NCI-H2196 treated with DMSO at 0.1 percent for 48 hours (cell line): ENCODE measurements around the gene HPN.
A peak's percentile ranks its signal among the peaks of the same experiment; 100 is the strongest.
"Not testable (repeated sequence)": the region's sequence is repeated elsewhere in the genome, so short reads cannot be mapped to it uniquely, and the experiment has no call there.

Experiments
- DNase-seq: peaks from one replicate; lab custom pipeline; 2025; ENCODE audit not compliant: unreplicated experiment; lab: John Stamatoyannopoulos, UW

HPN gene

DNA sequence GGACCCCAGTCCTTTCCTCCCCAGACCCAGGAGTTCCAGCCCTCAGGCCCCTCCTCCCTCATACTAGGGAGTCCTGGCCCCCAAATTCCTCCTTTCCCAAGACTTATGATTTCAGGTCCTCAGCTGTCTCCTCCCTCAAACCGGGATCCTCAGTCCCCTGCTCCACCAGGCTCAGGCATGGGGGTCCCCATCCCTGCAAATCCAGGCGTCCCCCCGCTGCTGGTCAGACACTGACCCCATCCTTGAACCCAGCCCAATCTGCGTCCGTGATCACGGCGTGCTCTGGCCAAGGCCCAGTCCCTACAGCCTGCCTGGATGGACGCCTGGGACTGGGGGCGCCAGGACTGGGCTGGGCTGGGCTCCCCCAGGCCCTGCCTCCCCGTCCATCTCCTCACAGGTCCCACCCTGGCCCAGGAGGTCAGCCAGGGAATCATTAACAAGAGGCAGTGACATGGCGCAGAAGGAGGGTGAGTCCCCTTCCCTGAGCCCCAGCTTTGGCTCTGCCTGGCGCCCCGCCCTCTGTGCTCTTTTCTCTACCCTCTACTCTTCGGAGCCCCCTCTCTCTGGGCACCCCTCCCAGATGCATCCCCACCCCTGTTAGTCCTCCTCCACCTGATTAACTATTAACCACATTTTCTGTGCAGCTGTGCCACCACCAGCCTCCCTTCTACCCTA lies 672 bp downstream of the HPN start:
- no peak for DNase-seq

DNA sequence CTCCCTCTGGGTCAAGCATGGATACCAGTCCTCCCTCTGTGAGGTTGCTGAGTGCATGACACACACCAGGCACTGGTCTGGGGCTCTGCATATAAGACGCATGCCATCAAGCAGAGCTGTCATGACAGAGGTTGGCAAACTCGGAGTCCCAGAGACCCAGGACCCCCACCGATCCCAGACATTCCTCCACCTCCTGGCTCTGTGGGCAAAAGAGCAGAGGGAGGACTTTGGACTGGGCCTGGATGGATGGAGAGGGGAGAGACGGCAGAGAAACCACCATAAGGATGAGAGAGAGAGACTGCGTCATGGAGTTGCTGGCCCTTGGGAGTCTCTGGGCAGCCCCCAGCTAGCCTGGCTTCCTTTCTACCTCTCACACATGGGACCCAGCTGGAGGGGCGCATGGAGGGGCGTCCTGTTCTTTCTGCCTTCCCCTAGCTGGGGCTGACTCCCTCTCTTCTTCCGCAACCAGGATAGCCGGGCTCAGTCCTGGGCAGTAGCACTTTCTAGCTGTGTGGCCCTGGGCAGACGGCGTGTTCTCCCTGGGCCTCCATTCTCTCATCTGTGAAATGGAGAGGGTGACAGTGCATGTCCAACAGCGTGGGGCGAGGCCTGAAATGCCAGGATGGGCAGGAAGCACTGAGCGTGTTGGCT lies 1.6 kb downstream of the HPN start:
- no peak for DNase-seq

DNA sequence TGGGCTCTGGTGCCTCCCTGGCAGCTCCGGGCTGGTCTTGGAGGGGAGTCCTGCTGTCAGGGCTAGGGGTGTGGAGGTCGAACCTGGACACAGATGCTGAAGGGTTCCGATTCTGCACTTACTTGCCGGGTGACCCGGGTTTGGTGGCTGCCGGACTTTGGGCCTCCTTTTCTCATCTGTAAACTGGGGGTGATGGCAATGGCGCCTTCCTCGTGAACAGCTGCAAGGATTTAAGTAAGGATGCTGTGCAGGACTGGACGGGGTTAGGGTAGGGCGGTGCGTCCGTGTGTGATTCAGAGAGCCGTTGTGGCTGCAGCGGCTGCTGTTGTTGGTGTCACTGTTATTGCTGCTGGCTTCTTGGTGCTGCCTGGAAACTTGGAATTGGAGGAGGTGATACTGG lies 2.4 kb downstream of the HPN start:
- DNase-seq = no peak

DNA sequence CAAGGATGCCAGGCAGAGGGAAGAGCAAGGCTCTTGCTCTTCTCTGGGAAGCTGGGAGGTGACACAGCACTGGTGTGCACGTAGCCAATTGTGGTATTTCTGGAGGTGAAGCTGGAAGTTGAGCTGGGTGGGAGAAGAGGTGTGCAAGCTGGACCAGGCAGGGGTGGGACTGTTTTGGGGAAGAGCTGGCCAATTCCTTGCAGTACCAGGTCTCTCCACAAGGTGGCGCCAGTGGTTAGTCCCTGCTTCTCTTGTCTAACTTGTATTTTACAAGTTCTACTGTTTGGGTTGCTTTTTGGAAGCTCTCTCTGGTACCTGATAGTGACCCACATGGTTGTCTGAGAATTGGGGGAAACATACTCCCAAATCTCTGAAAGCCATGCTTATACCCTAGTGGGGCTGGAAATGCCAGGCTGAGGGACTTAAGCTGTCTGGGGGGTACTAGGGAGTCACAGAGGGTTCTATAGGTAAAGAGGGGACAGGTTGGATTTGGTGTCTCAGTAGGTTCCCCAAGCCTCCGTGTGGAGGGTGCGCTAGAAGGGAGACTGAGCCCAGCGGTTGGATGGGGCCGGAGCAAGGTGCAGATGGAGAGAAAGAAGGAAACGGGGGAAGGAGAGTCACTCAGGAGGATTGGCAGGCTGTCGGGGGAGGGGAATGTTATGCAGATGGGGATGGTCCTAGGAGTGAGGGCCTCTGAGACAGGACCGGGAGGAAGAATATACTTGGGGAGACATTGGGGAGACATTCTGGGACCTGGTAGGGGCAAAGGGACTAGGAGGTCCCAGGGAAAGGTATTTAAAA lies 3.0 kb downstream of the HPN start:
- DNase-seq = no peak

DNA sequence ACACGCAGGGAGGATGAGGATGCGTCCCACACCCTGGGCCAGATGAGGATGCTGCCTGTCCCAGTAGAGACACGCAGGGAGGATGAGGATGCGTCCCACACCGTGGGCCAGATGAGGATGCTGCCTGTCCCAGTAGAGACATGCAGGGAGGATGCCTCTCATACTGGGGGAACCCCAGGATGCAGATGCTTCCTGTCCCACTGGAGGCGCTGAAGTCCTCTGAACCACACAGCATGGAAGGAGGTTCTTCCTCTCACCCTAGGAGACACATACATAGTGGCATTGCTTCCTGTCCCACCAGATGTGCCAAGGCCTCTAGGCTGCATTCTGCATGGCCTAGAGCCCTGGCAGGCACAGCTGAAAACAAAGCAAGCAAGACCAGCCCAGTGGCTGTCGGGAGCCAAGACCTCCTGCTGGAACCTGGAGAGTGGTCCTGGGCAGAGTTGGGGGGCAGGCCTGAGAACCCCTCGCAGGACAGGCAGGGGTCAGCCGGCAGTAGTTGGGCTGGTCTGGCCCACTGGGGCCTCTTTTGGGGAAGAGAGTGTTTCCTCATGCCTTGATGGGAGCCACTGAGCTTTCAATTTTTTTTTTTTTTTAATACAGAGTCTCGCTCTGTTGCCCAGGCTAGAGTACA lies 4.3 kb downstream of the HPN start:
- DNase-seq = no peak

DNA sequence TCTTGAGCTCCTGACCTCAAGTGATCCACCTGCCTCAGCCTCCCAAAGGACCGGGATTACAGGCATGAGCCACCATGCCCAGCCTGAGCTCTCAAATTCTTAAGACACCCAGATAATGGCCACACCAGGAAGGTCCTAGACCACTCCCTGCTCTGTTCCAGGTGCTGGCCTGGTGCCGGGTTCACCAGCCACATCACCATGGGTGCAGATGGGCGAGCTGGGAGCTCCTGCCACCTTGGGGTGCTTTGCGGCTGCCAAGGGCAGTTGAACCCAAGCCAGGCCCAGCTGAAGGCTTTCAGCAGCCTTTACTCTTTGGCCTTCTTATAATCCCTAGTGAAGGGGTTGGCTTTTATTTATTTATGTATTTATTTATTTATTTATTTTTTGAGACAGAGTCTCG lies 4.9 kb downstream of the HPN start:
- no peak for DNase-seq

DNA sequence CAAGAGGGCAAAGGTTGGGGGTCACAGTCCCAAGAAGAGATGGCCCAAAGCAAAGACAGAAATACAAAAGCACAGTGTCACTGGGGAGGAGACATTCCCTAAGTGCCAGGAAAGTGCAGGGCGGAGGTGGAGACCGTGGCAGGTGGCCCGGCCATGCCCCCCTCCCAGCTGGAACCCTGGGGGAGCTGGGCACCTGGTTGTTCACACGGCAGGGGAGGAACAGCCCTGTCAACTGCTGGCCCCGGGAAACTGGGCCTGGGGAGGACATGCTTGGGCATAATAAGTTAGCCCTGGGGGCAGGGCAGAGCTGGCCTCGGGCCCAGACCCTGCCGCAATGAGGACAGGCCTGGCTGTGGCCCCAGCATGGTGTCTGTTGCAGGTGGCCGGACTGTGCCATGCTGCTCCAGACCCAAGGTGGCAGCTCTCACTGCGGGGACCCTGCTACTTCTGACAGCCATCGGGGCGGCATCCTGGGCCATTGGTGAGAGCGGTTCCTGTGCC lies 7.4 kb downstream of the HPN start:
- peak; percentile 69 for DNase-seq

DNA sequence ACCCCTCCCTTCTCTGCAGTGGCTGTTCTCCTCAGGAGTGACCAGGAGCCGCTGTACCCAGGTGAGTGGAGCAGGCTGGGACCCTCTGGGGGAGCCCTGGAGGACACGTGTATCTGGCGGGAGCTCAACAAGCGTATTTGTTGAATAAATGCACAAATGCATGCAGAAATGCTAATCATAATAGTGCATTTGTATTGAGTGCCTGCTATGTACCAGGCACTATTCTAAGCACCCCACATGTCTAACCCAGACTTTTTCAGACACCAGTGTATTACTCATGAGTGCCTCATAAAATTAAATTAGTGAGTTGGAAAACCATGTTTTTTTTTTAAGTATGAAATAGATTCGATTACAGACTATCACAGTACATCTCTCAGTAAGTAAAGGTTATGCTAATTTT lies 7.9 kb downstream of the HPN start:
- no peak for DNase-seq

DNA sequence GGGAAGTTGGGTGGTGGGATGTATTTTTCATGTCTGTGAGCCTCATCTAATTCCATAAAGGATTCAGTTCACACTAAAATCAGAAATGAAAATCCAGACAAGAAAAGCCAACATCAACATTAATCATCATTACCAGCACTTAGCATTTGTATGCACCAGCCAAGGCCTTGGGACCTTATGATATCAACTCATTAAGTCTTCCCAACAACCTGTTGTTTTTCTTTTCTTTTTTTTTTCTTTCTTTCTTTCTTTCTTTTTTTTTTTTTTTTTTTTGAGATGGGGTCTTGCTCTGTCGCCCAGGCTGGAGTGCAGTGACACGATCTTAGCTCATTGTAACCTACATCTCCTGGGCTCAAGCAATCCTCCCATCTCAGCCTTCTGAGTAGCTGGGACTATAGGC lies 9.1 kb downstream of the HPN start:
- DNase-seq = not testable (repeated sequence)

DNA sequence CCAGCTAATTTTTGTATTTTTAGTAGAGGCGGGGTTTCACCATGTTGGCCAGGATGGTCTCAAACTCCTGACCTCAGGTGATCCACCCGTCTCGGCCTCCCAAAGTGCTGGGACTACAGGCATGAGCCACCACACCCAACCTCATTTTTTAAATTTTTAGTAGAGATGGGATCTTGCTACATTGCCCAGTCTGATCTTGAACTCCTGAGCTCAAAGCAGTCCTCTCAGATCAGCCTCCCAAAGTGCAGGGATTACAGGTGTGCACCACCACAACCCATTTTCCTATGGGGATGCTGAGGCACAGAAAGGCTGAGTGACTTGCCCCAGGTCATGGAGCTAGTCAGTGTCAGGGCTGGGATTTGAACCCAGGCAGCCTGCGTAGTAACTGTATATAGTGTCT lies 9.7 kb downstream of the HPN start:
- DNase-seq = not testable (repeated sequence)

DNA sequence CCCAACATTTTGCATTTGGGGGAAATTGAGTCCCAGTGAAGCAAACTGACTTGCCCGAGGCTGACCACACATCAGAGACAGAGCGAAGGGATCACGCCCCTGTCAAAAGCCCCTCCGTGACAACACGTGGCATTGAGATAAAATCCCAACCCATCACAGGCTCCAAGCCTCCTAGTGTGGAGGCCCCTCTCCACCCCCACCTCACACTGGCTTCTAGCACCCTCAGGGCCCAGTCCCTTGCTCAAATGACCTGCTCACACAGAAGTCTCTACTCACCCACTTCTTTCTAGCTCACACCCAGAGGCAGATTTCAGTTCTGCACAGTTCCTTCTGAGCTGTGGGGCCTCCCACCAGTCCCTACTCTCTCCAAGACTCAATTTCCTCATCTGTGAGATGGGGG lies 10.3 kb downstream of the HPN start:
- DNase-seq = no peak

DNA sequence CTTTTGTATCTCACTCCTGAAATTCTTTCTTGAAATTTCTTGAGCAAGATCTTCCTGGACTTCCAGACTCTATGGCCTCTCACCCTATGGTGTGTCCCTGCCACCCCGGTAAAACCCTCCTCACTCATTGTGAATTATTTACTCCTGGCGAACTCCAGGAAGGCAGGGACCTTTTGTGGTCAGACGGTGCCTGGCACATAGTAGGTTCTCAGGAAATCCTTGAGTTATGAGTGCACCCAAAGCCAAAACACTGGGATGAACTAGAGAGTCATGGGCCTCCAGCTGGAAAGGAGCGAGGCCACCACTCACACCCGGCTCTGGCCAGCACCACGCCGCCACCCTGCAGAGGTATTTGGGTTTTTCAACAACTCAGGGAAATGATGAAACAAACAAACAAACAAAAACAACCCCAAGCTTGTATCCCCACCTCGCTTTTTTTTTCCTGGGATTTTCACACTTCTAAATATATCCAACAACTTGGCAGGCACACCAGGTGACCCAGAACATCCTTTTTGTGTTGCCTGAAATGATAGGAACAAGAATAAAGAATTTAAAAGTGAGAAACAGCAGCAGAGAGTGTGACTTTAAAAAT lies 11.2 kb downstream of the HPN start:
- no peak for DNase-seq

DNA sequence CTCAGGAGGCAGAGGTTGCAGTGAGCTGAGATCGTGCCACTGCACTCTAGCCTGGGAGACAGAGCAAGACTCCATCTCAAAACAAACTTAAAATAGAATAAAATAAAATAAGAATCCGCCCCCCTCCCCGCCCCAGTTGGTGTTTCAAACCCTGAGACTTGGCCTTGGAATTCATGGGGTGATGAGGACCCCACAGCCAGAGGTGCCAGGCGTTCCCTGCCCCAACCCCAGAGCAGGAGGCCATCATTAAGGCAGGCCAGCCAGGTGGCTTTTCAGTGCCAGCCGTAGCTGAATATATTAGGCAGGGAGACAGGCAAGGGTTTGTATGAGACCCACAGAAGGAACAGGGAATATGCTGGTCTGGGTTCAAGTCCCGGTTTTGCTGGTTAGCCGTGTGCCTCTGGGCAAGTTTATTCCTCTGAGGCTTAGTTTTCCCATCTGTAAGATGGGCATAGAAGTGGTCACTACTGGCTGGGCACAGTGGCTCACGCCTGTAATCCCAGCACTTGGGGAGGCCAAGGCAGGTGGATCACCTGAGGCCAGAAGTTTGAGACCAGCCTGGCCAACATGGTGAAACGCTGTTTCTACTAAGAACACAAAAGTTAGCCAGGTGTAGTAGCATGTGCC lies 12.3 kb downstream of the HPN start:
- DNase-seq = no peak

DNA sequence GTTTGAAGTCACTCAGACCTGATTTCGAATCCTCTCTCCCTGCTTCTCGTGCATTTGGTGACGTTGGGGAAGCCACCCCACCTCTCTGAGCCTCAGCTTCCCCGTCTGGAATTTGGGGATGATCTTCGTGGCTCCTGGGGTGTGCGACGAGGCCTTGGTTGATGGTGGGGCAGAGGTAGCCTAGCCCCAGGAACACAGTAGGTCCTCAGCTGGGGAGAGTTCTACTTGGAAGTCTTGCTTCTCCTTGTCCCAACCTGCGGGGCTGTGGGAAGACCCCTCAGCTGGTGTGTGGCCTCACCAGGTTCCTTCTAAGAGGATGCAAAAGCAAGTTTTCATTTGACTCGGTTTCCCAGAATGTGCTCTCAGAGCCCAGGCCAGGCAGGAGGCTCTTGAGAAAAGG lies 13.1 kb downstream of the HPN start:
- DNase-seq = no peak

DNA sequence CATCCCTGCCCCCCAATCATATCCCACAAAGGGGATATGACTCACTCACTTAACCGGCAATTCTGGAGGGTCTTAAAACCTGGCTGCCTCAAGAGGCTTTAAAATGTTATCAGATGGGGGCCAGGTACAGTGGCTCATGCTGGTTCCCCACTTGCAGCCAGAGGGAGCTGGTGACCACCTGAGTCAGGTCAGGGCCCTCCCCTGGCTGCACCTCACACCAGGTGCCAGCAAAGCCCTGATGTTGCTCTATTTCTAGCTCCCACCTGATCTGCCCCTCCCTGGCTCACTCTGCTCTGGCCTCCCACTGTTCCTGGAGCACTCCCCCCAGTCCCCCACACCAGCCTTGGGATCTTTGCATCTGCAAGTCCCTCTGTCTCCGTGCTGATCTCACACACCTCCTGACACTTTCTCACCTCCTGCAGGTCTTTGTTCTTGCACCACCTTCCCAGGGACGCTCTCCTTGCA lies 14.2 kb downstream of the HPN start:
- DNase-seq = peak; percentile 43

DNA sequence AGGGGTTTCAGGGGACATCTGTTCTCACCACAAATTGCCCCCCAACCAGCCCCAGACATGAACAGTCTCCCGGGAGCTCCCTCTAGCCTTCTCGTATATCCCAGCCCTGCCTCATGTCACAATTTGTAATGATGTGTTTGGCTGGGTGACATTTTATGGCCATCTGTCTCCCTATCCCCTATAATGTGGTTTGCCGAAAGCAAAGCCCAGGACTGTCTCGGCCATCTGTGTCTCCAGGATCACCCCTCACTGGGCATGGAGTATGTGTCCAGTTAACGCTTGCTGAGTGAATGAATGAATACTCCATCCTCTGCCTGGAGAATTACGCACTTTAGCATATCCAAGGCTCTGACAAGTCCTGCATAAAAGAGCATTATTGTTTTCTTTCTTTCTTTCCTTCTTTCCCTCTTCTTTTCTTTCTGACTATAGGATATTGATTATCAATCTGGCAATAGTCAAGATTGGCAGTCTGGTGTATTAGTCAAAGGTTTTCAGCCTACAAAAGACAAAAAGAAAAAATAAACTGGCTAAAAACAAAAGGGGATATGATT lies 15.1 kb downstream of the HPN start:
- DNase-seq = no peak

DNA sequence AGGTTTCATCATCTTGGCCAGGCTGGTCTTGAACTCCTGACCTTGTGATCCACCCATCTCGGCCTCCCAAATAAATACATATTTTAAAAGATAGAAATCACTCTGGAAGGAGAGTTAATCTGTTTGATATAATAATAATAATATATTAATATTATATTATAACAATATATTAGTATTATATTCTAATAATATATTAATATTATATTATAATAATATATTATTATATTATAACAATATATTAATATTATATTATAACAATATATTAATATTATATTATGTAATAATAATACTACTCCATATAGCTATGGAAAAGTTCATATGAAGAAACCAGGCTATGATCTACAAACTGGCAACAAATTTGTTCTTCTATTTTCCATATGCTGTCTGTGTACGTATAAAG lies 16.8 kb downstream of the HPN start:
- no peak for DNase-seq

DNA sequence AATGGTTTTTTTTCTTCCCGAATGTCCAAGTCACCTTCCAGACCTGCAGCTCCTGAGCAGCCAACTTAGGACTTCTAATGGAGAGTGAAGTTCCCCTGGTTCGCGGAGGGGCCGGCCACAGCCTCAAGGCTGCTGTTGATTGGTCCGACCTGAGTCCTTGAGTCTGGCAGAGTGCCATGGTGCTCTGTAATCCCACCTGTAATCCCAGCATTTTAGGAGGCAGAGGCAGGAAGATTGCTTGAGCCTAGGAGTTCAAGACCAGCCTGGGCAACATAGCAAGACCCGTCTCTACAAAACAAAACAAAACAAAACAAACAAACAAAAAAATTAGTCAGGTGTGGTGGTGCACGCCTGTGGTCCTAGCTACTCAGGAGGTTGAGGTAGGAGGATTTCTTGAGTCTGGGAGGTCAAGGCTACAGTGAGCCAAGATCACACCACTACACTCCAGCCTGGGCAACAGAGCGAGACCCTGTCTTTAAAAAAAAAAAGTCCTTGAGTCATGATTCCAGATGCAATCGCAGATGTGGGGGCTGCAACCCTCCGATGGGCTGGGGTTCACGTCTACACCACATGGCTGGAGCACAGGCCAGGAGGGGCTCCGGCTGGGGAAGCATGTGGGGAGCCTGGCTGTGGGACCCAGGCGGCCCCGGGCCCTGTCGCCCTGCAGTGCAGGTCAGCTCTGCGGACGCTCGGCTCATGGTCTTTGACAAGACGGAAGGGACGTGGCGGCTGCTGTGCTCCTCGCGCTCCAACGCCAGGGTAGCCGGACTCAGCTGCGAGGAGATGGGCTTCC lies 17.7 kb downstream of the HPN start:
- no peak for DNase-seq

DNA sequence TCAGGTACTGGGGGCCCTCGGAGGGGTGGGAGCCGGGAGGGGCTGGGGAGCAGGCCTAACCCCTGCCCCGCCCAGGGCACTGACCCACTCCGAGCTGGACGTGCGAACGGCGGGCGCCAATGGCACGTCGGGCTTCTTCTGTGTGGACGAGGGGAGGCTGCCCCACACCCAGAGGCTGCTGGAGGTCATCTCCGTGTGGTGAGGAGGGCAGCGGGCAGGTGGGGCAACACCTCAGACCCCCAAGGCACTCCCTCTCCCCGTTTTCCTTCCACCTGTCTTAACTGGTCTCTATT lies 18.2 kb downstream of the HPN start:
- no peak for DNase-seq
